DND-41 (cell line): Measurements from ENCODE around the gene CLEC20A.

Experiments used
- EZH2 ChIP-seq: IDR thresholded peaks from 3 replicates; pipeline ENCODE4 v1.6.1; 2012; ENCODE audit warnings: borderline replicate concordance, low read depth, mild to moderate bottlenecking, moderate library complexity, low read length, inconsistent platforms; ENCODE audit not compliant: severe bottlenecking
- TF ChIP-seq, protein P1 (sequence below): IDR thresholded peaks from 2 replicates; pipeline ENCODE4 v1.5.1; 2012; ENCODE audit warnings: borderline replicate concordance, low read length, moderate library complexity, mild to moderate bottlenecking; ENCODE audit not compliant: poor library complexity, severe bottlenecking; ENCODE audit errors: extremely low read depth

GRCh38 chr1:178509414-178510007 is 12.7 kb upstream of the CLEC20A start:
- TF ChIP-seq, protein P1, sequence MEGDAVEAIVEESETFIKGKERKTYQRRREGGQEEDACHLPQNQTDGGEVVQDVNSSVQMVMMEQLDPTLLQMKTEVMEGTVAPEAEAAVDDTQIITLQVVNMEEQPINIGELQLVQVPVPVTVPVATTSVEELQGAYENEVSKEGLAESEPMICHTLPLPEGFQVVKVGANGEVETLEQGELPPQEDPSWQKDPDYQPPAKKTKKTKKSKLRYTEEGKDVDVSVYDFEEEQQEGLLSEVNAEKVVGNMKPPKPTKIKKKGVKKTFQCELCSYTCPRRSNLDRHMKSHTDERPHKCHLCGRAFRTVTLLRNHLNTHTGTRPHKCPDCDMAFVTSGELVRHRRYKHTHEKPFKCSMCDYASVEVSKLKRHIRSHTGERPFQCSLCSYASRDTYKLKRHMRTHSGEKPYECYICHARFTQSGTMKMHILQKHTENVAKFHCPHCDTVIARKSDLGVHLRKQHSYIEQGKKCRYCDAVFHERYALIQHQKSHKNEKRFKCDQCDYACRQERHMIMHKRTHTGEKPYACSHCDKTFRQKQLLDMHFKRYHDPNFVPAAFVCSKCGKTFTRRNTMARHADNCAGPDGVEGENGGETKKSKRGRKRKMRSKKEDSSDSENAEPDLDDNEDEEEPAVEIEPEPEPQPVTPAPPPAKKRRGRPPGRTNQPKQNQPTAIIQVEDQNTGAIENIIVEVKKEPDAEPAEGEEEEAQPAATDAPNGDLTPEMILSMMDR, result no peak
- no peak for TF ChIP-seq EZH2
